Stimulated activated CD8-positive, alpha-beta memory T cell treated with anti-CD3 and anti-CD28 coated beads, Interleukin-15, amount 100 ng/mL, for 48 hours (primary cell): Measurements from ENCODE around the gene RBM6.
"Not testable (repeated sequence)": the region's sequence is repeated elsewhere in the genome, so short reads cannot be mapped to it uniquely, and the experiment has no call there.

Experiments
- DNase-seq, 2 donors: peaks; one replicate each; pipeline ENCODE4 v3.0.0-alpha.2; 2020; ENCODE audit warnings: low read depth in 2 of 2

RBM6 gene

GRCh38 chr3:49939858-49940666 lies at the start of gene RBM6:
TSS of gene RBM6 (plus strand) at chr3:49940150. CDS start at chr3:49962642, 22,492 bp downstream.
- DNase-seq, result peak; percentile 94 to 95

- no peak for DNase-seq
Observed at GRCh38 chr3:49895791-49896190, 44.2 kb upstream of the RBM6 start.

- DNase-seq, result no peak
Observed at GRCh38 chr3:49896345-49896744, 43.6 kb upstream of the RBM6 start.

- DNase-seq, result no peak
Observed at GRCh38 chr3:49898991-49899390, 41.0 kb upstream of the RBM6 start.

- no peak for DNase-seq
Observed at GRCh38 chr3:49899815-49900214, 40.1 kb upstream of the RBM6 start.

GRCh38 chr3:49900491-49901153 lies 39.3 kb upstream of the RBM6 start:
- DNase-seq, result no peak

GRCh38 chr3:49901366-49902339 lies 38.3 kb upstream of the RBM6 start:
- DNase-seq, result no peak

- DNase-seq, result no peak
Observed at GRCh38 chr3:49902511-49903345, 37.2 kb upstream of the RBM6 start.

- DNase-seq, result peak; percentile 77 to 79
Observed at GRCh38 chr3:49903451-49904424, 36.2 kb upstream of the RBM6 start, which contains the start of gene MST1R. TSS of gene MST1R (minus strand) at chr3:49903873. CDS start at chr3:49903609, 264 bp downstream.

- DNase-seq, result not testable (repeated sequence)
Observed at GRCh38 chr3:49904448-49904847, 35.5 kb upstream of the RBM6 start.

GRCh38 chr3:49906073-49906743 lies 33.7 kb upstream of the RBM6 start:
- DNase-seq, result peak; percentile 36 to 40

- DNase-seq, result no peak
Observed at GRCh38 chr3:49908373-49909199, 31.4 kb upstream of the RBM6 start.

- DNase-seq, result no peak
Observed at GRCh38 chr3:49910409-49911123, 29.4 kb upstream of the RBM6 start.

GRCh38 chr3:49911124-49911420 lies 28.9 kb upstream of the RBM6 start:
- no peak for DNase-seq

- DNase-seq, result no peak
Observed at GRCh38 chr3:49911611-49912010, 28.3 kb upstream of the RBM6 start.

GRCh38 chr3:49912881-49913281 lies 27.1 kb upstream of the RBM6 start:
- DNase-seq, result no peak

- no peak for DNase-seq
Observed at GRCh38 chr3:49914906-49915305, 25.0 kb upstream of the RBM6 start.

- DNase-seq, result no peak
Observed at GRCh38 chr3:49916686-49917085, 23.3 kb upstream of the RBM6 start.
